Measurements from ENCODE around the gene SLC7A10.

GRCh38 chr19:33202546-33203507, 22.8 kb downstream of the SLC7A10 start:
- TF ChIP-seq CTCF (IDR thresholded peaks at IDR 0.05) (no peak), POLR2AphosphoS5 (IDR thresholded peaks at IDR 0.05; ENCODE audit: low read depth, low read length) (no peak), REST (IDR thresholded peaks at IDR 0.05; ENCODE audit: insufficient read depth in 1 of 2, low read depth in 2 of 2, low read length in 1 of 2) (no peak), TCF7L2 (IDR thresholded peaks at IDR 0.05; ENCODE audit: low read depth, low read length) (no peak), SIN3A (IDR thresholded peaks at IDR 0.05; ENCODE audit: borderline replicate concordance, insufficient read depth, low read depth, low read length) (no peak)

Measured in Panc1 (cell line).